C4-2B (cell line): ENCODE results near the gene SESN3.

ENCODE experiments used
- ZFX ChIP-seq: fragments of 450-650 bp; IDR thresholded peaks from 2 replicates; pipeline ENCODE4 v1.6.1; 2017
- TF ChIP-seq, protein P1 (sequence below): fragments of 450-650 bp; conservative IDR thresholded peaks from 2 replicates; pipeline ENCODE4 v1.5.1; 2017; ENCODE audit warnings: mild to moderate bottlenecking

DNA sequence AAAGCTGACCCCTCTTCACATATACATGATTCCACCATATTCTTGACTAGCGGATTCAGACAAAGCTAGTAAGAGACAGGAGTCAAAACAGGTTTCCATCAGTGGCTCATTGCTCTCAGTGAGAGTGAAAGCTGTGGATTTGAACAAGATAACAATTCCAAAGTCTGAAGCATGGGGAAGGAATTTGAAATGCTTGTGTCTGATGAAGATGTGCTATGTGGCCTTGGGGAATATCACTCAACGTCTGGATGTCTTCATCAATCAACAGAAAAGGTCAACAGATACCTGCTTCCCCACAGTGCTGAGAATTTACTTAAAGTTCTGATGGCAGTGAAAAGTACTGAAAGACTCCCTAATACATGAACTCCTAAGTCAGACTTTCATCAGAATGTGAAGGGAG lies 46.9 kb upstream of the SESN3 start:
- TF ChIP-seq, protein P1, sequence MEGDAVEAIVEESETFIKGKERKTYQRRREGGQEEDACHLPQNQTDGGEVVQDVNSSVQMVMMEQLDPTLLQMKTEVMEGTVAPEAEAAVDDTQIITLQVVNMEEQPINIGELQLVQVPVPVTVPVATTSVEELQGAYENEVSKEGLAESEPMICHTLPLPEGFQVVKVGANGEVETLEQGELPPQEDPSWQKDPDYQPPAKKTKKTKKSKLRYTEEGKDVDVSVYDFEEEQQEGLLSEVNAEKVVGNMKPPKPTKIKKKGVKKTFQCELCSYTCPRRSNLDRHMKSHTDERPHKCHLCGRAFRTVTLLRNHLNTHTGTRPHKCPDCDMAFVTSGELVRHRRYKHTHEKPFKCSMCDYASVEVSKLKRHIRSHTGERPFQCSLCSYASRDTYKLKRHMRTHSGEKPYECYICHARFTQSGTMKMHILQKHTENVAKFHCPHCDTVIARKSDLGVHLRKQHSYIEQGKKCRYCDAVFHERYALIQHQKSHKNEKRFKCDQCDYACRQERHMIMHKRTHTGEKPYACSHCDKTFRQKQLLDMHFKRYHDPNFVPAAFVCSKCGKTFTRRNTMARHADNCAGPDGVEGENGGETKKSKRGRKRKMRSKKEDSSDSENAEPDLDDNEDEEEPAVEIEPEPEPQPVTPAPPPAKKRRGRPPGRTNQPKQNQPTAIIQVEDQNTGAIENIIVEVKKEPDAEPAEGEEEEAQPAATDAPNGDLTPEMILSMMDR, result no peak
- no peak for TF ChIP-seq ZFX
